ENCODE measurements around the gene CFAP20DC.

DNA sequence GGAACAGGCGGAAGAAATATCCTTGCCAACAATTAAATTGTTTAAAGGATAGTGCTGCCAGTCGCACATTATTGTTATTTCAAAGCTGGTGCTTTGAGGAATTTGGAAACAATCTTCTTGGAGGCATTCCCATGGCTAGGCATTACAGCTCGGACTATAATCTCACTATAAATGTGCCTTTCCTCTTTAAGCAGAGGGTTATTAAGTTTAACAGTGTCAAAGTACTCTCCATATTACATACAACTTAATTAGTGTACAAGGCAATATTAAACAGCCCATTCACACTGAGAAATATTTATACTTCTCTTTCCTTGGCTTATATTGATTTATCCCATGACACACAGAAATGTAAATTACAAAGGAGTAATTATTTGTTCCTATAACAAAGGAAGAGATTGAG is 329.3 kb downstream of the CFAP20DC start:
- TF ChIP-seq, protein P1, sequence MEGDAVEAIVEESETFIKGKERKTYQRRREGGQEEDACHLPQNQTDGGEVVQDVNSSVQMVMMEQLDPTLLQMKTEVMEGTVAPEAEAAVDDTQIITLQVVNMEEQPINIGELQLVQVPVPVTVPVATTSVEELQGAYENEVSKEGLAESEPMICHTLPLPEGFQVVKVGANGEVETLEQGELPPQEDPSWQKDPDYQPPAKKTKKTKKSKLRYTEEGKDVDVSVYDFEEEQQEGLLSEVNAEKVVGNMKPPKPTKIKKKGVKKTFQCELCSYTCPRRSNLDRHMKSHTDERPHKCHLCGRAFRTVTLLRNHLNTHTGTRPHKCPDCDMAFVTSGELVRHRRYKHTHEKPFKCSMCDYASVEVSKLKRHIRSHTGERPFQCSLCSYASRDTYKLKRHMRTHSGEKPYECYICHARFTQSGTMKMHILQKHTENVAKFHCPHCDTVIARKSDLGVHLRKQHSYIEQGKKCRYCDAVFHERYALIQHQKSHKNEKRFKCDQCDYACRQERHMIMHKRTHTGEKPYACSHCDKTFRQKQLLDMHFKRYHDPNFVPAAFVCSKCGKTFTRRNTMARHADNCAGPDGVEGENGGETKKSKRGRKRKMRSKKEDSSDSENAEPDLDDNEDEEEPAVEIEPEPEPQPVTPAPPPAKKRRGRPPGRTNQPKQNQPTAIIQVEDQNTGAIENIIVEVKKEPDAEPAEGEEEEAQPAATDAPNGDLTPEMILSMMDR (conservative IDR thresholded peaks at IDR 0.05; ENCODE audit: low read depth, low read length) = no peak
- TF ChIP-seq MAFK (IDR thresholded peaks at IDR 0.05; ENCODE audit: low read depth, low read length) (no peak), RCOR1 (IDR thresholded peaks at IDR 0.05; ENCODE audit: insufficient replicate concordance, low read length) (no peak), RFX5 (IDR thresholded peaks at IDR 0.05; ENCODE audit: low read depth, low read length) (no peak), POLR2A (IDR thresholded peaks at IDR 0.05; ENCODE audit: low read depth, low read length) (no peak), NFE2L2 (IDR thresholded peaks at IDR 0.05; ENCODE audit: low read depth, low read length) (no peak), RAD21 (IDR thresholded peaks at IDR 0.05; ENCODE audit: low read length) (no peak), MXI1 (IDR thresholded peaks at IDR 0.05; ENCODE audit: borderline replicate concordance, low read depth, low read length) (no peak), CEBPB (IDR thresholded peaks at IDR 0.05; ENCODE audit: low read depth, low read length) (no peak)
- TF ChIP-seq, protein P2, sequence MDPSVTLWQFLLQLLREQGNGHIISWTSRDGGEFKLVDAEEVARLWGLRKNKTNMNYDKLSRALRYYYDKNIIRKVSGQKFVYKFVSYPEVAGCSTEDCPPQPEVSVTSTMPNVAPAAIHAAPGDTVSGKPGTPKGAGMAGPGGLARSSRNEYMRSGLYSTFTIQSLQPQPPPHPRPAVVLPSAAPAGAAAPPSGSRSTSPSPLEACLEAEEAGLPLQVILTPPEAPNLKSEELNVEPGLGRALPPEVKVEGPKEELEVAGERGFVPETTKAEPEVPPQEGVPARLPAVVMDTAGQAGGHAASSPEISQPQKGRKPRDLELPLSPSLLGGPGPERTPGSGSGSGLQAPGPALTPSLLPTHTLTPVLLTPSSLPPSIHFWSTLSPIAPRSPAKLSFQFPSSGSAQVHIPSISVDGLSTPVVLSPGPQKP (IDR thresholded peaks at IDR 0.05; ENCODE audit: borderline replicate concordance, low read depth, low read length) = no peak
- TF ChIP-seq, protein P3, sequence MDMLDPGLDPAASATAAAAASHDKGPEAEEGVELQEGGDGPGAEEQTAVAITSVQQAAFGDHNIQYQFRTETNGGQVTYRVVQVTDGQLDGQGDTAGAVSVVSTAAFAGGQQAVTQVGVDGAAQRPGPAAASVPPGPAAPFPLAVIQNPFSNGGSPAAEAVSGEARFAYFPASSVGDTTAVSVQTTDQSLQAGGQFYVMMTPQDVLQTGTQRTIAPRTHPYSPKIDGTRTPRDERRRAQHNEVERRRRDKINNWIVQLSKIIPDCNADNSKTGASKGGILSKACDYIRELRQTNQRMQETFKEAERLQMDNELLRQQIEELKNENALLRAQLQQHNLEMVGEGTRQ (IDR thresholded peaks at IDR 0.05; ENCODE audit: low read depth, low read length) = no peak
